HEK293T (cell line): ENCODE data around the gene PRDM8.

Experiments
- CTCF ChIA-PET: fragments of 350-600 bp; formaldehyde crosslinking; extraction: SDS; loops from one replicate; lab custom pipeline; 2021; ENCODE audit warnings: antibody characterized with exemption, inconsistent platforms; lab: Yijun Ruan, JAX
- POLR2A ChIA-PET: fragments of 350-600 bp; formaldehyde crosslinking; extraction: SDS; loops from one replicate; lab custom pipeline; 2020; ENCODE audit warnings: antibody characterized with exemption, inconsistent platforms; lab: Yijun Ruan, JAX
- DNase-seq: peaks from one replicate; pipeline ENCODE4 v3.0.0; 2012; ENCODE audit warnings: mixed read lengths; ENCODE audit errors: extremely low spot score
- ARNT ChIP-seq: fragments of 450-650 bp; IDR thresholded peaks from 2 replicates; pipeline ENCODE4 v1.6.1; 2017; ENCODE audit warnings: mild to moderate bottlenecking
- BHLHE40 ChIP-seq: fragments of 450-650 bp; IDR thresholded peaks from 2 replicates; pipeline ENCODE4 v1.6.1; 2016; ENCODE audit warnings: mild to moderate bottlenecking, moderate library complexity, borderline replicate concordance
- CTBP1 ChIP-seq: fragments of 450-650 bp; IDR thresholded peaks from 2 replicates; pipeline ENCODE4 v1.6.1; 2016; ENCODE audit warnings: borderline replicate concordance
- ELF4 ChIP-seq: fragments of 450-650 bp; IDR thresholded peaks from 2 replicates; pipeline ENCODE4 v1.6.1; 2017; ENCODE audit warnings: antibody characterized with exemption
- FOXA1 ChIP-seq: fragments of 450-650 bp; IDR thresholded peaks from 2 replicates; pipeline ENCODE4 v1.6.1; 2016; ENCODE audit warnings: mild to moderate bottlenecking
- FOXK2 ChIP-seq: fragments of 450-650 bp; IDR thresholded peaks from 2 replicates; pipeline ENCODE4 v1.6.1; 2016; ENCODE audit warnings: mild to moderate bottlenecking
- FOXM1 ChIP-seq: fragments of 450-650 bp; IDR thresholded peaks from 2 replicates; pipeline ENCODE4 v1.6.1; 2017; ENCODE audit warnings: mild to moderate bottlenecking, borderline replicate concordance
- HDGF ChIP-seq: fragments of 450-650 bp; IDR thresholded peaks from 2 replicates; pipeline ENCODE4 v1.6.1; 2017; ENCODE audit warnings: antibody characterized with exemption, borderline replicate concordance
- L3MBTL2 ChIP-seq: fragments of 450-650 bp; conservative IDR thresholded peaks from 2 replicates; pipeline ENCODE4 v1.6.1; 2016; ENCODE audit warnings: mild to moderate bottlenecking
- LEF1 ChIP-seq: fragments of 450-650 bp; IDR thresholded peaks from 2 replicates; pipeline ENCODE4 v1.6.1; 2017; ENCODE audit warnings: mild to moderate bottlenecking, borderline replicate concordance
- NFRKB ChIP-seq: fragments of 450-650 bp; IDR thresholded peaks from 2 replicates; pipeline ENCODE4 v1.6.1; 2016; ENCODE audit warnings: mild to moderate bottlenecking, moderate library complexity
- SP1 ChIP-seq: fragments of 450-650 bp; IDR thresholded peaks from 2 replicates; pipeline ENCODE4 v1.6.1; 2017
- TARDBP ChIP-seq: fragments of 450-650 bp; IDR thresholded peaks from 2 replicates; pipeline ENCODE4 v1.6.1; 2016
- ZNF384 ChIP-seq: fragments of 450-650 bp; IDR thresholded peaks from 2 replicates; pipeline ENCODE4 v1.6.1; 2016
- TF ChIP-seq, protein P1 (sequence below): fragments of 450-650 bp; IDR thresholded peaks from 2 replicates; pipeline ENCODE4 v1.6.1; 2016

Gene PRDM8

DNA sequence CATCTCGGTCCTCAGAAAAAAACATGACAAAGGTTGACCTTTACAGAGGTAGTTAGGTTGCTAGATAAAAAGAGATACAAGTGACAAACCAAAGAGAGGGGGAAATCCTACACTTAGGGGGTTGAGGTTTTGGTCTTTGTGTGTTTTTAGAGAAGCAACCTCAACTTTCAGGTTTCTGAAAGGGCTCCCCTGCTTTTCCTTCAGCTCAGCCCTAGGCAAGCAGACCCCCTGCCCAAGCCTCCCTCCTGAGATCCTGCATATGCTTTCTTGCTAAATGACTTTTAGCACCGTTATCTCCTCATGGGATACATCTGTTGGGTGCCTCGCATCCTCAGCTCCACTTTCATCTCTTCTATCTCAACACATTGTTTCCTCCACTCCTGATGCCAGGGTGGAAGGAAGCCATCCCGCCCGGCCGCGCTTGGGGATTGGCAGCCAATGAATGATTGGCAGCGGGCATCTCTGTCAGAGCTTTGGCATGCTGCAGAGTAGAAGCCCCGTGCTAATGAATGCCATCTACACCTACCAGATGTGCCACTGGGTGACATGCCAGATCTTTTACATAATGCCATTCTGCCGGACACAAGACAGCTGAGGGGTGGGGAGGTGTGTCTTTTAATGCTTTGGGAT is 15.0 kb upstream of the PRDM8 start:
- CTCF ChIA-PET, result interaction anchor here (1.0 to 1.4 kb wide), 2 partner anchors 17 to 30 kb away, joined by 3 to 5 read pairs; no protein-coding TSS in a partner anchor
- POLR2A ChIA-PET, result interaction anchor here (1.9 kb wide), 1 partner anchor 110 kb away, joined by 6 read pairs; the partner anchor contains the start of gene ANTXR2
- no peak for DNase-seq
- TF ChIP-seq ARNT (no peak), BHLHE40 (no peak), L3MBTL2 (no peak), SP1 (no peak), FOXM1 (no peak), LEF1 (no peak), NFRKB (no peak), TARDBP (no peak), ZNF384 (no peak), FOXK2 (no peak), FOXA1 (no peak), HDGF (no peak)

DNA sequence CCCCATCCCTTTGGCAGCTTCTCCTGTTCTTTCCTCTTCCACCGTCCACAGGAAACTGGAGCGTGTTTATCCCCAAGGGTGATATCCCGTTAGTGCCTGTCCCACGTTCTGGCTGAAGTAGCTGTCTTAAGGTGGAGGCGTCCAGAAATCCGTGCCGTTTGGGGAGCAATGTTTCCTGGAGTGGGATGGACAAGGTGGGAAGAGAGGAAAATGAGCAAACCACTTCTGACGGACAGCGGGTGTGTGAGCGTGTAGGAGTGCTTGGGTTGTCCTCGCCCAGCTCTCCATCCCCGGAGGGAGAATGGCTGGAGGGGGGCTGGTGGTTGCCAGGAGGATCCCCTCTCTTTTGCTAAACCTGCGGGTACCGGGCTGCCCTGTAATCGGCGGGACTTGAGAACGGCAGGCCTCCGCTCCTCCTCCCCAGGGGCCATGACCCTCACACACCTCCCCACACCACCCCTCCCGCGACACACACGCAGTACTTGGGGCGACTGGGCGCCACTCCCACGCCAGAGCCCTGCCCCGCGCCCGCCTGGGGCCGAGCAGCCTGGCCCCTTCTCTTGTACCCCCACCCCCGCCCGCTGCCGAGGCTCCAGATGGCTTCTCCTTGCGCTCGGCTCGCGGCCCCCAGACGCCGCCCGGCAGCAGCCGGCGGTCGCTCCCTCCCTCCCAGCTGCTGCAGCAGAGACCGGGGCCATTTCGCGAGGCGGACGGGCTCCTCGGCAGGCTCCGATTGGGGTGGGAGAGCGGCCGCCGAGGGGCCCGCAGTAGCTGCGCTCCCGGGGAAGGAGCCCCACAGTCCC is 13.9 kb upstream of the PRDM8 start:
- TF ChIP-seq NFRKB (no peak), L3MBTL2 (no peak), LEF1 (no peak), ARNT (no peak), ZNF384 (no peak), FOXK2 (no peak), BHLHE40 (no peak), ELF4 (no peak), CTBP1 (no peak), FOXM1 (no peak)
- ChIA-PET CTCF (interaction anchor here (1.0 to 1.4 kb wide), 3 partner anchors 16 to 152 kb away, joined by 3 to 5 read pairs (median 3); partner anchors contain the start of gene CFAP299), POLR2A (interaction anchor here (1.9 kb wide), 1 partner anchor 111 kb away, joined by 6 read pairs; the partner anchor contains the start of gene ANTXR2)
- peak; percentile 48 for DNase-seq

DNA sequence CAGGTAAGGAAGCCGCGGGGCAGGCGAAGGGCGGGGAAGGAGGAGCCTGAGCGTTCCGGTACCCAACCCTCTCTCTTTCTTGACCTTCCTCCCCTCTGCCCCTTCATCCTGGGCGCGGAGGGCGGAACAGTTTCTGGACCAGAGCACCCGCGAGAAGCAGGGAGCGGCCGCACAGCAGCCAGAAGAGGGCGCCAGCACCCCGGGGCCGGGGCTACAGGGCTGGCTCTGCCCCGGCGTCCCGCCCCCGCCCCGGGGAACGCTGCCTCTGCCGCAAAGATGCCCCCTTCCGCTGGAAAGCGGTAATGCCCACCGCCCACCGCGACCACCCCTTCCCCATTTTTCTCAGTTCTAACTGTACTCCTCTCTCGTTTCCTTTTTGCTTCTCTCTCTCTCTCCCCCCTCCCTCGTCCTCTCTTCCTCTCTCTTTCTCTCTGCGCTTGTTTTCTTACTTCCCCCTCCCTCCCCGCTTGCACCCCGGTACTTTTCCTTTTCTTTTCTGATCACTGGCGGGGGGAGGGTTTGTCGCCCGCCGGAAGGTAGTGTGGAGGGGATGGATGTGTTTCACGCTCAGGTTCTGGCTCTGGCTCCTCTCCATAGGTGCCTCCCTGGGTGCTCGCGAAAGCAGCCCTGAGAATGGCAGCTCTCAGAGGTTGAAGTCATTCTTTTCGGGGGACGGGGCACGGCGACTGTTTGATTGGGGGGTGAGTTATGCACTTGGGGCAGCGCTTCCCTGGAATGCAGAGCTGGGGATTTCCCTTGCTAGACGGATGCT is 13.1 kb upstream of the PRDM8 start:
- ChIA-PET POLR2A (no interaction called here), CTCF (interaction anchor here (0.6 to 1.4 kb wide), 5 partner anchors 12 to 952 kb away, joined by 3 to 4 read pairs (median 3); partner anchors contain the start of gene CFAP299)

DNA sequence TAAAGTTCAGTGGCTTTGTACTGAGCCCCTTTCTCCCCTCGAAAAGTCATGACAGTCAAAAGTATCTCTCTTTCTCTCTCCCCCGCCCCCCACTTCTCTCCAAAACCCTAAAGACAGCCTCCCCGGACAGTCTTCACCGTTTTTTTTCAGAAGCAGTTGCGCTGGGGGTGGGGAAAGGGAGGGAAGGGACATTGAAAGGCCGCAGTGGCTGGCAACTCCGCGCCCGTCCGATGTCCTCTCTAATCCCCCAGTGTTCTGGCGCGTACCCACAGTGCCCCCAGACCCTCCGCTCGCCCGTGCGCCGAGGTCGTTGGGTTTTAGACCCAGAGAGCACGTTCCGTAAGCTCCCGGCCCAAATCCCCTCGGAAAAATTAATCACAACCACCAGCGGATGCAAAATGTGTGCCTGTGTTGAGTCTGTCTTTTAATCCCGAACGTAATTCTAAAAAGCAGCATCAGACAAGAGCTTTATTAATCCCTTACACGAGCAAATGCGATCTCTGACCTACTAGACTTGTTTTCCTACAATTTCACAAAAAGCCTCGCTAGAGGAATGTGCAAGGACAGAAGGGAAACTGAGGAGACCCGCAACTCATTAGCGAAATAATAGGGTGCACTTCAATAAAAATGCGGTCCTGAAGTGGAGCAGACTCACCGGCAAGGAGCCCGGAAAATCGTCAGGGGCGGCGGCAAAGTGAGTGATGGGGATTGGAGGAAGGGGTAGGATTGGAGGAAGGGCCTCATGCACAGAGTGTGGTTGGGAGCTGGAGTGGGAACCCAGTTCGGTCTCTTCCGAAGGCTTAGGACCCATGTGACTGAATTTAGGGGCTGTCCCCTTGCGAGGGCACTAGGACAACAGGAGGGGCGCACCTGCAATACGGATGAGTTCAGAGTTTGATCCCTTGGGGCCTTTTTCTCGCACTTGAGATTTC is 12.2 kb upstream of the PRDM8 start:
- CTCF ChIA-PET, result interaction anchor here (0.6 to 1.2 kb wide), 4 partner anchors 11 to 952 kb away, joined by 3 to 4 read pairs (median 4); no protein-coding TSS in a partner anchor
- TF ChIP-seq ELF4, result no peak
- POLR2A ChIA-PET, result no interaction called here
- DNase-seq, result no peak

More for the DNA sequence above, 13.1 kb upstream of the PRDM8 start:
- DNase-seq, result peak; percentile 91
- TF ChIP-seq L3MBTL2 (no peak), ZNF384 (no peak), FOXA1 (no peak), SP1 (no peak), BHLHE40 (no peak), TARDBP (no peak), LEF1 (no peak), ELF4 (no peak), NFRKB (no peak), FOXM1 (no peak), HDGF (no peak)
- TF ChIP-seq, protein P1, sequence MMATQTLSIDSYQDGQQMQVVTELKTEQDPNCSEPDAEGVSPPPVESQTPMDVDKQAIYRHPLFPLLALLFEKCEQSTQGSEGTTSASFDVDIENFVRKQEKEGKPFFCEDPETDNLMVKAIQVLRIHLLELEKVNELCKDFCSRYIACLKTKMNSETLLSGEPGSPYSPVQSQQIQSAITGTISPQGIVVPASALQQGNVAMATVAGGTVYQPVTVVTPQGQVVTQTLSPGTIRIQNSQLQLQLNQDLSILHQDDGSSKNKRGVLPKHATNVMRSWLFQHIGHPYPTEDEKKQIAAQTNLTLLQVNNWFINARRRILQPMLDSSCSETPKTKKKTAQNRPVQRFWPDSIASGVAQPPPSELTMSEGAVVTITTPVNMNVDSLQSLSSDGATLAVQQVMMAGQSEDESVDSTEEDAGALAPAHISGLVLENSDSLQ, result no peak

DNA sequence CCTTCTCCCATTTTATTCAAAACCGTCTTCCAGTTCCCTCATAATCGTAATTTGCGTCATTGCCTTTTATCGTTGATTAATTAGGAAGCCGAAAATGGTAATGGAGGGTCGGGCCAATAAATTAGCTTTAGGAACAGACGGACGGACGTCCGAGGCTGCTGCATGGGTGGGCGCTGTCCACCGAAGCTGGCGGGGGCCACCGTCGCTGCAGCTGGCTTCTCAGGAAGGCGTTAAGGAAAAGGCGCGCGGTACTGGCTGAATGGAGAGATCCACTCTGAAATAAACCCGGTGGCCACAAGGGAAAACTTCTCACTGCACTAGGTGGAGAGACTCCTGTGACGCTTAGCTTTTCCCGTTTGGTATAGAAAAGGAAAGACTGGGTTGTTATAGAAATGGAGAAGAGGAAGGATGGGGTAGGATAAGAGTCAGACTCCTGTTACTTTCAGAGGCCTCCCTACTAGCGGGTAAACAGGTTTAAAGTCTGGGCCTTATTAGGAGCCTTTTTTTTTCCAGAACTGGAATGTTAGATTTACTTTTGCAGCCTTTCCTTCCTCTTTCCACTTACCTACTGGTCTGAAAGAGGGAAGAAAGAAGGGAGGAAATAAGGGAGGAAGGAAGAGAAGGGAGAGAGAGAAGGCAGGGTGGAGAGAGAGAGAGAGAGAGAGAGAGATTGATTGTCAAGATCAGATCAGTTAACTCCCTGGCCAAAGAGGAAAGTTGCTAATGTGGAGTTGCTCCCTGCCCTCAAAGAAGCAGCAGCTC is 11.3 kb upstream of the PRDM8 start:
- CTCF ChIA-PET, result interaction anchor here (0.8 to 1.2 kb wide), 2 partner anchors 10 kb away, joined by 4 to 6 read pairs; no protein-coding TSS in a partner anchor
- TF ChIP-seq BHLHE40 (no peak), TARDBP (no peak), L3MBTL2 (no peak), ZNF384 (no peak), FOXA1 (no peak), LEF1 (no peak)
- TF ChIP-seq, protein P1, result no peak
- POLR2A ChIA-PET, result no interaction called here
- no peak for DNase-seq
